Endothelial cell of umbilical vein (primary cell): ENCODE measurements around the gene DUSP16. TPM values are rescaled to one million over a fixed set of nuclear protein-coding genes. Genes with fewer than 3 reads are reported as not detected.
A peak's percentile ranks its signal among the peaks of the same experiment; 100 is the strongest.

Source experiments
- BruUV-seq: library from RNA; stranded (reverse); fragments of 400-500 nt; replicated peaks from 2 replicates; lab custom pipeline; 2021; lab: Mats Ljungman, UMichigan
- CTCF ChIA-PET: fragments of 300-600, 350-600 bp; sonication (Branson Sonifier 250); formaldehyde crosslinking; loops from one replicate; lab custom pipeline; 2021; ENCODE audit warnings: antibody characterized with exemption, inconsistent platforms; lab: Charles Lee
- POLR2A ChIA-PET: fragments of 300-600, 350-600 bp; sonication (Branson Sonifier 250); formaldehyde crosslinking; loops from one replicate; lab custom pipeline; 2021; ENCODE audit warnings: antibody characterized with exemption, inconsistent platforms; lab: Charles Lee
- DNase-seq: peaks from one replicate; pipeline ENCODE4 v3.0.0-alpha.2; 2011; ENCODE audit warnings: low read depth, low spot score
- FAIRE-seq: peaks from 2 replicates; lab custom pipeline; 2011; peaks lifted over from hg19 to GRCh38; lab: Jason Lieb, UNC
- H2AFZ ChIP-seq: 2 replicates; pipeline ENCODE4 v1.6.0; 2012; ENCODE audit warnings: low read depth, low read length, control low read depth, inconsistent platforms
- H3K27ac ChIP-seq: 2 replicates; pipeline ENCODE4 v1.5.1; 2011; ENCODE audit warnings: low read depth, mild to moderate bottlenecking, control low read depth, low read length, moderate library complexity; ENCODE audit not compliant: insufficient read depth
- H3K27me3 ChIP-seq, 2 experiments: 2 replicates each; pipeline versions ENCODE4 v1.6.0 to v1.6.1; 2011; ENCODE audit warnings: low read length in 2 of 2, mixed read lengths in 1 of 2; ENCODE audit not compliant: control insufficient read depth in 2 of 2, insufficient read depth in 2 of 2
- H3K36me3 ChIP-seq, 2 experiments: 2 replicates in 1 of 2; 3 replicates in 1 of 2; pipeline ENCODE4 v1.5.1; 2011; ENCODE audit warnings: low read length in 2 of 2, mild to moderate bottlenecking in 1 of 2, moderate library complexity in 1 of 2; ENCODE audit not compliant: control insufficient read depth in 2 of 2, insufficient read depth in 2 of 2; ENCODE audit errors: extremely low read depth in 1 of 2
- H3K4me1 ChIP-seq: 3 replicates; pipeline ENCODE4 v1.5.1; 2011; ENCODE audit warnings: mild to moderate bottlenecking, low read length; ENCODE audit not compliant: control insufficient read depth, insufficient read depth; ENCODE audit errors: extremely low read depth
- H3K4me2 ChIP-seq: 2 replicates; pipeline ENCODE4 v1.6.1; 2011; ENCODE audit warnings: low read length, control low read depth, mixed read lengths; ENCODE audit not compliant: insufficient read depth
- H3K4me3 ChIP-seq, 3 experiments: fragments of 200-600 bp in 1 of 3; sonication (generic), shearing (Covaris generic) in 1 of 3; replicated peaks in 1 of 3; 2 replicates each; pipeline ENCODE4 v1.5.1; 2011 to 2016; ENCODE audit warnings: control low read depth in 3 of 3, low read length in 3 of 3, mild to moderate bottlenecking in 2 of 3, inconsistent platforms in 1 of 3, low read depth in 1 of 3, moderate library complexity in 1 of 3; ENCODE audit not compliant: insufficient read depth in 1 of 3
- H3K79me2 ChIP-seq: 2 replicates; pipeline ENCODE4 v1.6.0; 2012; ENCODE audit warnings: low read length, inconsistent platforms; ENCODE audit not compliant: control insufficient read depth, insufficient read depth
- H3K9ac ChIP-seq: replicated peaks from 2 replicates; pipeline ENCODE3; 2011; ENCODE audit warnings: low read length, control low read depth; ENCODE audit not compliant: insufficient read depth; ENCODE audit errors: extremely low read depth
- H3K9me1 ChIP-seq: replicated peaks from 3 replicates; pipeline ENCODE4 v1.6.0; 2011; ENCODE audit warnings: mild to moderate bottlenecking, low read length; ENCODE audit not compliant: control insufficient read depth, insufficient read depth; ENCODE audit errors: extremely low read depth
- H3K9me3 ChIP-seq: replicated peaks from 2 replicates; pipeline ENCODE4 v1.5.1; 2012; ENCODE audit warnings: low read length, inconsistent platforms; ENCODE audit not compliant: control insufficient read depth, insufficient read depth
- H4K20me1 ChIP-seq: replicated peaks from 2 replicates; pipeline ENCODE3; 2011; ENCODE audit warnings: mild to moderate bottlenecking, low read length; ENCODE audit not compliant: control insufficient read depth, insufficient read depth; ENCODE audit errors: extremely low read depth
- GATA2 ChIP-seq: IDR thresholded peaks from 2 replicates; pipeline ENCODE4 v1.7.0; 2011; ENCODE audit warnings: low read depth, mild to moderate bottlenecking, moderate library complexity, mixed read lengths, low read length; ENCODE audit not compliant: insufficient read length, insufficient read depth
- MYC ChIP-seq: IDR thresholded peaks from one replicate; pipeline ENCODE4 v1.6.1; 2011; ENCODE audit warnings: mild to moderate bottlenecking, low read depth, low read length
- POLR2AphosphoS5 ChIP-seq: IDR thresholded peaks from 2 replicates; pipeline ENCODE4 v1.6.1; 2012; ENCODE audit warnings: low read depth, mild to moderate bottlenecking, control low read depth, low read length, moderate library complexity; ENCODE audit not compliant: insufficient read depth
- dilution Hi-C: fragments of 300-500 bp; cut with MboI; formaldehyde crosslinking; loops from one replicate; pipeline ENCODE4 v1.15.0; 2019; ENCODE audit warnings: low sequenced_read_pairs; ENCODE audit not compliant: extremely low pct_ligation_motif_present
- intact Hi-C: fragments of 100-400 bp; cut with micrococcal nuclease; formaldehyde crosslinking; loops from one replicate; pipeline ENCODE4 v1.10.0; 2022
- polyA plus RNA-seq, 4 experiments: library from polyadenylated mRNA; depleted of rRNA in 3 of 4; stranded (reverse) in 3 of 4; unstranded in 1 of 4; fragments of >200 nt; gene quantifications; 2 replicates each; pipeline versions ENCODE4 v1.2.1 to v1.2.3, GENCODE V29; 2011 to 2012; ENCODE audit warnings: missing spikeins in 1 of 4
- total RNA-seq: library from RNA; stranded (reverse); gene quantifications from 2 replicates; pipeline ENCODE4 v1.2.3, GENCODE V29; 2021
- TF ChIP-seq, protein P1 (sequence below): IDR thresholded peaks from 2 replicates; pipeline ENCODE4 v1.6.1; 2011; ENCODE audit not compliant: insufficient read depth, insufficient read length

Gene DUSP16
- total and polyA plus RNA-seq, 2 donors (not counting 3 experiments of a cell fraction or from before 2014, with no cell fraction given): 7.4 to 19.5 TPM

DNA sequence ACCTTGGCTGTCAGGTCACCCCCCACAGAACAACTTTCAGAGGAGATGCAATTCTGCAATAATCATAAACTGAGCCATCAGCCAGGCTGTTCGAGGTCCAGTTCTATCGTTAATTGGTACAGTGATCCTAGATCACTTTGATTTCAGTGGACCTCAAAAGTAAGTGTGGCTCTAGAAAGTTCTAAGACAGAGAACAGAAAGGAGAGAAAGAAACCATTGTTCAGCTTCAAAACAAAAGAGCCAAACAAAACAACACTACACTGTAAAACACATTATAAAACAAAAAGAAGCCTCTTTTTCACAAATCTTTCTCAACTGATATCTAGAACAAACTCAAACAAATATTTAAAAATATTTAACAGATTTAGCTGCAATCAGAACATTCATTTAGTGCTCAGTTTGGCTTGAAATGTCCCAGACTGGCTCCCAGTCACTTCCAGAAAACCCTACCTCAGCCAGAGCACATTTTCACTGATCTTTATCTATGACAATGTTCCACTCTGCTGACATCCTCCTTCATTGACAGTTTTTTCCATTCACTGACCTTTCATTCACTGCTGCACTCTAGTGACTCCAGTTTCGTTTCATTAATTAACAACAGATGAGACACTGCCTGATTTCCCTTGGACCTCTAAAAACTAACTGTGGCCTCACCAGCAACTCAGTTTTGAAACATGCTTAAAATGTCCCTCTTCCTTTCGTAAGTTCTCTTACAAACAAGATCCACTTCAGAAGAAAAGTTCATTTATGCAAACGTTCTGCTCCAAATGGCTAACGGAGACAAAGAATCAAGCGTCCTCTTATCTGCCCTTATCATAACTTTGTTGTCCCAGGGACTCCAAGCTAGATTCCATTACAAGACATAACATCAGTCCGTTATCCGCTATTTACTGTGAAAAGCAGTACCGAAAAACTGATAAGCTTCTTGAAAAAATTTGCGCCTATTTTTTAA is 56.8 kb downstream of the DUSP16 start:
- Histone ChIP-seq H3K9me3 (no peaks in the 10 kb centered on the region), H3K36me3 (no peaks in the 10 kb centered on the region), H3K9me1 (no peaks in the 10 kb centered on the region), H4K20me1 (no peaks in the 10 kb centered on the region), H3K4me1 (peaks cover 16% of the 10 kb centered on the region), H3K27ac (peak overlapping the region; percentile 21), H3K27me3 (no peaks in the 10 kb centered on the region), H3K4me3 (peak overlapping the region in 1 of 3 experiments; percentile 59), H3K79me2 (peaks cover 11% of the 10 kb centered on the region), H3K4me2 (peak overlapping the region; percentile 75), H2AFZ (peak overlapping the region; percentile 80), H3K9ac (peak overlapping the region; percentile 54)
- FAIRE-seq (no peak), DNase-seq (peak; percentile 70)
- TF ChIP-seq GATA2 (peak; percentile 61), MYC (no peak), POLR2AphosphoS5 (no peak)
- TF ChIP-seq, protein P1, sequence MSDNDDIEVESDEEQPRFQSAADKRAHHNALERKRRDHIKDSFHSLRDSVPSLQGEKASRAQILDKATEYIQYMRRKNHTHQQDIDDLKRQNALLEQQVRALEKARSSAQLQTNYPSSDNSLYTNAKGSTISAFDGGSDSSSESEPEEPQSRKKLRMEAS: no peak
- ChIA-PET POLR2A (no interaction called here), CTCF (interaction anchor here (0.5 to 1.2 kb wide), 2 partner anchors 11 to 80 kb away, joined by 3 to 4 read pairs; no protein-coding TSS in a partner anchor)
- no TSS peak for BruUV-seq
- dilution Hi-C loops: no loop called here
- intact Hi-C loops: no loop called here
